GM18511 (cell line): ENCODE data around the gene COL4A4.

Experiments used
- ATAC-seq: cut with Tn5 transposase; IDR thresholded peaks from one replicate; pipeline ENCODE4 v1.9.1; 2021; ENCODE audit warnings: mild to moderate bottlenecking, moderate library complexity; ENCODE audit not compliant: unreplicated experiment

Gene COL4A4

DNA sequence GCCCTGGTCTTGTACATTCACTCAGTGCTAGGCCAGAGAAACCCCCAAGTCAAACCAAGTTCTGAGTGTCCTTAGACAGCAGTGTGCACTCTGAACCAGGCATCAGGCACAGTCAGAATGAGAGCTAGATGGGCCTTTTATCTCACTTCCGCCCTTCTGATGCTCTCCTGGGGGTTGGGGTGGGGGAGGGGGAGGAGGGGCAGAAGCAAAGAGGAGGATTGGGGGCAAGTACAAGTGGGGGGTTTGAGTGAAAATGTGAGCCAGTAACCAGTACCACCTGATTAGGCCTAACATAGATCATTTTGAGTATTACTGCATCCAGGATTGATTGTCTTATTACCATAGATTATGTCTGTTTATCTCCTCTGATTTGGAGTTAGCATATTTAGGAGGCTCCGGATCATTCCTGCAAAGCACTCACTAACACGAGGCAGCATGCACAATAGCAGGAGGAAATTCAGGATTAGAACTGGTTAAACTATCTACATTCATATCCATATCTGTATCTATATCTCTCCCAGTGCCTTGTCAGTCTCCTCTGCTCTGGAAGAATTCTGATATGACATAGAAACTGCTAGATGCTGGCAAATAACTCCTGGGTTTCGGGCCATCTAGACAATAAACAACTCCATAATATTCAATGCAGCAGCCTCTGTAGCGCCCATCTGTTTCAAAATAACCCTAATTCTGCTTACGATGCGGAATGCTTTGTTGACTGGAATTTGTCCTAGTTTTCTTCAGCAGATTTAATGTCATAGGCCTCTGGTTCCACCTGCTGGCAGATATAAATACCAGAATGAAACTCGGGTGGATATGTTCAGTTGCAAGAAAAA is 179.0 kb downstream of the COL4A4 start:
- peak; percentile 98 for ATAC-seq

DNA sequence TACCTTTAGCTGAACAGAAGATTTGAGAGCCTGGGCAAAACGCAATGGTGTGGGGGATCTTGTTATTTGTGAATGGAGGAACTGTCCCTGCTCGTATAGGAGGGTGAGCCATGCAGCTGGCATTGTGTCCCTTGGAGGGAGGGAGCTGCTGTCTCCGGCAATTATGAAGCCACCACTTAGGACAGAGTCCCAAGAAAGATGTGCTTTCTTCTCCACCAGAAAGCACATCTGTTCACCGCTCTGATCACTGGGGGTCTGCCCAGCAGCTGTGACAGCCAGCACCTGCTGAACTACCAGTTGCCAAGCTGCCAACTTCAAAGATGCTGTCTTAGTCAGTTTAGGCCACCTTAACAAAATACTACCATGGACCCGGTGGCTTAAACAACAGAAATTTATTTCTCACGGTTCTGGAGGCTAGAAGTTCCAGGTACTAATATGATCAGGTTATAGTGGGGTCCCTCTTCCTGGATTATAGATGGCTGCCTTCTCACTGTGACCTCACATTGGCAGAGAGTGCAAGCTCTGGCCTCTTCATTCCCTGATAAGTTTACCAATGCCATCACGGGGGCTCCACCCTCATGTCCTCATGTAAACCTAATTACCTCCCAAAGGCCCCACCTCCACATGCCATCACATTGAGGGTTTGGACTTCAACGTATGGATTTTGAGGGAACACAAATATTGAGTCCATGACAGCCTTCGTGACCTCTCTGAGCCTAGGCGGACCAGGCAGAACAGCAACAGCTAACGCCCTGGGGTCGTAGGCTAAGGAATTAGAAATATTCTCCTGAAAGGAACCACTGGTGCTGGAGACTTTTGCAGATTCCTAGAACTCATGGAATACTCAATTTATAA is 179.9 kb downstream of the COL4A4 start:
- peak; percentile 21 for ATAC-seq

DNA sequence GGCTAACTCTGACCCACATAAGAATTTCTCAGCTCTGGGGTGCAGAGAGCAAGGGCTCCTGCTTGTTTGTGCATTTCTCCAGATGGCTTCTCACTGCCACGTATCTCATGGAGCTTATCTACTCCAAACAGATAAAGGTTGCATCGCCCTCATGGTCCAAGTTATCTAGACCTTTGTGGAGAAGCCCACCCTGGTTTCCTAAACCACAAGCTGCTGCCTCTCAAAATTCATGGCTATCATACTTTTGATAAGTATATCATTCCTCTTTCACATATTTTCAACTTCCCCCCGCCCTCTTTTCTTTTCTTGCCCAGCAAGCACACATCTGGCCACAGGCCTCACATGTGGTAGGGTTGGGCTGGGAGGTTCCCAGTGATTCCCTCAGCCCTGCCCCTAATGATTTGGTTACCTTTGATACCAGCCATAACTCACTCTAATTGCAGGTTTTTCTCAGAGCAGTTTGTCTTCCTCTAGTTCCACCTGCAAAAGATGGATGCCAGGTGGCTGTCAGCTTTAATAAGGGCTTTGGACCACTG is 182.1 kb downstream of the COL4A4 start:
- no peak for ATAC-seq

DNA sequence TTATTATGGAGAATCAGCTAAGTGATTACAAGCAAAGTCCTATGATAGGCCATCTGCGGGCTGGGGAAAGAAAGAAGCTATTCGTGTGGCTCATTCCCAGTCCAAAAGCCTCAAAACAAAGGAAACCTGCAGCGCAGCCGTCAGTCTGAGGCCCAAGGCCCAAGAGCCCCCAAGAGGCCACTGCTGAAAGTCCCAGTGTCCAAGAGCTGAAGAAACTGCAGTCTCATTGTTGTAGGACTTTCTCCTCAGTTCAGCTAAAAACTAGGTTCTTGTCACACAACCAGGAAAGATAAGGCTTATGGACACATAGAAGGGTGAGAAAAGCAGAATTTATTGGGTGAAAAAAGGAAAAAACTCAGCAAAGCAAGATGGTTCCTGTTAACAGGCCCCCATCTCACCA is 185.0 kb downstream of the COL4A4 start:
- ATAC-seq: no peak

DNA sequence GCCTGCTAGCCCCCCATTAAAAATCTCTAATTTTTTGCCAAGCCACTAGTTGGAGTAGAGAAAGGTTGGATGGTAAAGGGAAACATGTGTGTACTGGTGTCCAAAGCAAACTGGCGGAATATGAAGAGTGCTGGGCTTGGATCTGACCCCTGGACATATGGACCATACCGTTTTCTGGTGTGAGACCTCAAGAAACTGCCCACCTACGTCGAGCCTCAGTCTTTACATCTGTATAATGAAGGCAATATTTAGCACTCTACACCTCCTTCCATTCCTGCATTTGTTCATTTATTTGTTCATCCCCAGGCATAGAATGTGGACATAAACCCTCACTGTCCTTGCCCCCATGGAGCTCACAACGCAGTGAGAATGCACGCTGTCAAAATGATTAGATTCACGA is 185.7 kb downstream of the COL4A4 start:
- no peak for ATAC-seq

DNA sequence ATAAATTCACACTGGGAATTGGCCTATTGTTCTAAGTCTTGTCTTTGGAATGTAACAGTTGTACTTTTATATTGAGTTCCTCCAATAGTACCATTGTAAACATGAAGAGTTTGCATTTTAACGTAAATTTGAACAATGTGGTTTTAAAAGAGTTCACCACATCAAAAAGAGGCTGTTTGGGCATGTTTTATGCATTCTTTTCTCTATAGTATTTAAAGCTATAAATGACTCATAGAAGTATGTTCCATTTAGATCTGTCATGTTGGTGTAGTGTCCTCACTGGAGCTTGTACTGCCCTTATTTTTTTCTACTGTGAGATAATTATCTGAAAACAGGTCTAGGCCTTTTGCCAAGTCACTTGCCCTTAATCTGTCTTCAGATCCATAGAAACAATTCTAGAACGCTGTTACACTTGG is 186.2 kb downstream of the COL4A4 start:
- ATAC-seq: no peak

DNA sequence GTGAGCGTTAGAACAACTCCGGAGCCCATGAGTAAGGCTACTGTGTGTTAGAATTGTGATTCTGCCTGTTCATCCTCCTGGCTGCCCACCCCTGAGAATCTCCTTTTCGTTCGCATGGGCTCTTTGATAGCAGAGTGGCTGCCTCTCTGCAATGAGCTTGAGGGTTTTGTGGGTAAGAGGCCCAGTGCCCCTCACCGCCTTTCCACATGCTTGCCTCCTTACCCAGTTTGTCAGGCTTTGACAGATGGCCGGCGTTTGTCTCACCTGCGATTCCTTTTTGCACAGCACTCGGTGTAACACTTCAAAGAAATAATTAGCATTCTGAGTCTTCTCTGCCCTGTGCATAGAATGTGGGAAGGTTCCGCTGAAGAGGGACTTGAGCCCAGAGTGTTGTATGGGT is 190.2 kb downstream of the COL4A4 start:
- ATAC-seq: no peak

DNA sequence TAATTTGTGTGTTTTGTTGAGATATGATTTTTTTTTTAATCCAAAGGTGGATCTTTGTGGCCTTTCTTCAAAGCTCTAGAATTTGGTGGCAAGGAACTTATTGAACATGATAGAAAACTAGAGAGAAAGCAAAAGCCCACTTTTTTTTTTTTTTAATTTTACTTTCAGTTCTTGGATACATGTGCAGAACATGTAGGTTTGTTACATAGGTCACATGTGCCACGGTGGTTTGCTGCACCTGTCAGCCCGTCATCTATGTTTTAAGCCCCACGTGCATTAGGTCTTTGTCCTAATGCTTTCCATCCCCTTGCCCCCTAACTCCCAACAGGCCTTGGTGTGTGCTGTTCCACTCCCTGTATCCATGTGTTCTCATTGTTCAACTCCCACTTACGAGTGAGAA is 192.2 kb downstream of the COL4A4 start:
- peak; percentile 47 for ATAC-seq

DNA sequence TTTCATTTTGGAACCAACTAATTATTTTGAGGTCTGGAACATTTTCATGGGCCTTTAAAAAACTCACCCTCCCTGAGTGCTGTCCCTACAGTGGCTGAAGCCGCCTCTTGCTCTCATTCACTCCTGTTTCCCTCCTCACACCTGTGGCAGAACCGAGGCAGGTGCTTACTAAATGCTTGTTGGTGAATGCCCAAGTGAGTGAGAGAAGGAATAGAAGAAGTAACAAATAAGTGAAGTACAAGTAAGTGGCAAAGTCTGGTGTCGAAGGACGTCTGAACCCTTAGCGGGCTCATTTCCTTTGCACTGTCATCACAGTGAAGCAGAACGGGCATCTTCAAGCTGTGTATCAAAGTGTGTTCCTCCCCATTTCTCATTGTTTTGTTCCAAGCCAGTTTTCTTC is 192.9 kb downstream of the COL4A4 start:
- peak; percentile 56 for ATAC-seq

DNA sequence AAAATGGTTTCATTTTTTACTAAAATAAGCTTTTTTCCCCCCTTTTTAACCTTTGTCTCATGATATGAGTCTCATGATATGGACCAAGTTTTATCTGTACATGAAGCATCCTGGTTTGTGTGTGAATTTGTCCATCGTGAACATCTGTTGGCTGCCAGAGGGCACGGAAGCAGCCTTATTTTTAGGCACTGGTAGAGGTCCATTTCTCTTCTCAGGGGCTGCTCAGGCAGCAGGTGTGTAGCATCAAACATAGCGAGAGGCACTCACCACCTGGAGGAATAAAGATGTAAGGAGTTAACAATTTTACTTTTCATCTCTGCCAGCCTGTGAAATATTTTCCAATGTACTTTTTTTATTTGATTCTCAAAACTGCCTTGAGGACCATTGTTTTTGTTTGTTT is 193.6 kb downstream of the COL4A4 start:
- ATAC-seq: peak; percentile 72

DNA sequence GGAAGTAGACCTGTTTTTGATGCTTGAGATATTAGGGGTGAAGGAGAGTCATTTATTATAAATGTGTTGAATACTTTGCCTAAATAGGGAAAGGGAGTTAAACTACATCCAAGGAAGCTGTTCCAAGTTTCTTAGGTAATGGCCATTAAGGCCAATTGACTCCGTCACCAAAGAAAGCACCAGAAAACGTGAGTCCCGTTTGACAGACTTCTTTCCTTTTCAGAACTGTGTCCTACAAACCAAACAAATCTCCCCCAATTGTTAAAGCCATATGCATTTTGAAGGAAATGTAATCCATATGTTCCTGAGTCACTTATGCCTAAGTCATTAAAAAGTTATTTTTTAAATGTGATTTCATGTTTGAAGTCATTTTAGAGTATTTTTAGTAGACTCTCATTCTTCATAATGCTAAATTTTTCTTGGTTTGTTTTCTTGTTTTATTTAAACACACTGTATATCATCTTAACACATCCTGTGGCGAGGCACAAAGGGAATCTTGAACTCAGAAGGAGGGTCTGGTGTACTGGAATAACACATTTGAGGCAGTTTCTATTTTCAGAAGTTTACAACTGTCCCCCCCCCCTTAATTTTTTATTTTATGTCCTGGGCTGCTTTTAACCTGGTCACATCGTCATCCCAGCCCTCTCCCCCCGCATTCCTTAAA is 194.5 kb downstream of the COL4A4 start:
- ATAC-seq: no peak

DNA sequence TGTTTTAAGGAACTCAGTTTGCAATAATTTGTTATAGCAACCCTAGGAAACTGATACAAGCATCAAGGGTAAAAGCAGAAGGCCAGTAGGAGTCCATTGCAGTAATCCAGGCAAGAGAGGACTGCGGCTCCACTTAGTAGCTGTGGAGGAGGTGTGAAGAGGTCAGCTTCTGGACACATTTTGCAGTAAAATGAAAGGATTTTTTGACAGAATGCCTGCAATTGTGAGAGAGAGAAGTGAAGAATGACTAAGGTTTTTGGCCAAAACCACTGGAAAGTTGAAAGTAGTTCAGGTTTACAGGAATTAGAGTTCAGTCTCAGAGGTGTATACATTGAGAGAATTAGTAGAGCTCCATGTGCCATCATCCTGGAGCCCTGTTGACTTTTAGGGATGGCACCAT is 198.6 kb downstream of the COL4A4 start:
- ATAC-seq: no peak

DNA sequence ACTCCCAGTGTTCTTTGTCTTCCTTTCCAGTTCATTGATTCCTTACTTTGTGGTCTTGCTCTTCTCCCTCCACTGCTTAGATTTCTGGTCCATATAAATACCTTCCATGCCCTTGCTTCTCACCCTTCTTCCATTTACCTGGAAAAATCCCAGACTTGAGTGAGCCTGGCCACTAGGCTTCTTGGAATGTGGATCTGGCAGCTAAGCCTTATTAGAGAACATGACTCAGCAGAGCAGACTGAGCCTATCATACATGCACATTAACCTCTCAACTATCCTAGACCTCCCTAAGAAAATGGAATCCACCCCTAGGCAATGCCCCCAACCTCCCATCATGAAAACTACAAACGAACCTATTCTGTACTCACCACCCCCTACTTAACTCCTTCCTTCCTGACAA is 200.5 kb downstream of the COL4A4 start:
- no peak for ATAC-seq

DNA sequence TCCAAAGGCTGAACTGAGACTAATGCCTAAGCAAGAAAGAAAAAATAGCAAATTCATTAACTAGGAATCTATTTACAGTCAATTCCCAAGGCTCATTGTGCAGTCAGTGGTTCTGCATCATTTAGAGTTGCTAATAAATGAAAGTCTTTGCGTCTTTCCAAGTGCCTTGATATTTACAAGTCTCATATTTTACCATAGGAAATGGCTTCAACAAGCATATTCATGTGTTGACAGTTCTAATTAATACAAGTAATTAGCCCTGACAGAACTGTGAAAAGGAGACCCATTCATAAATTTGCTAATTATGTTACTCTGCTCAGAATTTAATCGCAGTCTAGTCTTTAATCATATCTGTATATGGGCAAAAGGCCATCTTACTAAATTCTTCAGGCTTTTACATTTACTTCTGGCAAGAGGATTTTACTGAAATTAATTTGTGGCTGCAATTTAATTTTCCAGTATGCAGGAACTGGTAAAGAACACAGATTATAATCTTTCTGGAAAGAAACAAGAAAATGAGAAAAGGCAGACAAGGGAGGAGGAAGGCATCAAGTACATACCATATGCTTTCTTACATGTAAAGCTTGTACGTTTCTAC is 201.7 kb downstream of the COL4A4 start:
- no peak for ATAC-seq

DNA sequence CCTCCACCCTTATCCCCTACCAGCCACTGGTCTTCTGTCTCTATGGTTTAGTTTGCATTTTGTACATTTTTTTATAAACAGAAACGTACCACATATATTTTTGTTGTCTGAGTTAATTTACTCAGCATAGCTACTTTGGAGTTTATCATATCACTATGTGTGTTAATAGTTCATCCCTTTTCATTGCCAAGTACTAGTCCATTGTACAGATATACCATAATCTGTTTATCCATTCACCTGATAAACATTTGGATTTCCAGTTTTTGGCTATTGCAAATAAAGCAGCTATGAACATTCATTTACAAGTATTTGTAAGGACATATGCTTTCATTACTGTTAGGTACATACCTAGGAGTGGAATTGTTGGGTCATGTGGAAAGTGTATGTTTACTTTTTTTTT is 204.6 kb downstream of the COL4A4 start:
- no peak for ATAC-seq

DNA sequence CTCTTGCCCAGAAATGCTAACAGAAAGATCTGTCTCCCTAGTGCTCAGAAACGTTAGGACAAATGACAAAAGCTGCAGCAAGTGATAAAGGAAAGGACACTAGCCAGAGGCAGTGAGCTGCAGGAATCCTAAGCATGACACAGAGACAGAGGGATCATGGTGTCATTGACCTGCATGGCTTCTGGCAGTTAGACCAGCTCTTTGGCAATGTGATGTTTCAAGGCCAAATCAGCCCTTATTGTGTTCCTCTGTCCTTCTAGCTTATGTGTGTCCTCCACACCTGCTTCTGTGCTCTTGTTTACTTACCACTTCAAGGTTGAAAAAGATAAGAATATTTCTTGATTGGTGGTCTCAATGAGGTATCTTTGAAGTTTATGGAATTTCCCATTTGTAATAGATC is 207.3 kb downstream of the COL4A4 start:
- no peak for ATAC-seq

DNA sequence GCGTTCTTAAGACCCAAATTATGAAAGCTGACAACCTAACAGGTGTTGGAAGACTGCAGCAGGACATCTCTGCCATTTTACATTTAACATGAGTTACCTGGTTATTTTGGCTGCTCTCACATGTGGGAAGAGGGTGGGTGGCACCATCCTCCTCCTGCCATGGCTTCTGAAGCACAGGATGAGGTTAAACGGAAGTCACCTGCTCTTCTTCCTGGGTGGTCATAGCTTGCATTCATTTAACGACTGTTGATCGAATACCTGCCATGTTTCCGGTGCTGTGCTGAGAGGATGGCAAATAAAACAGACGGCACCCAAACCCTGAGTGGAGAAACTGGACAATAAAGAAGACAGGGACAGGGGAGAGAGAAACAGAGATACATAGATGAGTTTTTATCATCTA is 210.2 kb downstream of the COL4A4 start:
- ATAC-seq: no peak

DNA sequence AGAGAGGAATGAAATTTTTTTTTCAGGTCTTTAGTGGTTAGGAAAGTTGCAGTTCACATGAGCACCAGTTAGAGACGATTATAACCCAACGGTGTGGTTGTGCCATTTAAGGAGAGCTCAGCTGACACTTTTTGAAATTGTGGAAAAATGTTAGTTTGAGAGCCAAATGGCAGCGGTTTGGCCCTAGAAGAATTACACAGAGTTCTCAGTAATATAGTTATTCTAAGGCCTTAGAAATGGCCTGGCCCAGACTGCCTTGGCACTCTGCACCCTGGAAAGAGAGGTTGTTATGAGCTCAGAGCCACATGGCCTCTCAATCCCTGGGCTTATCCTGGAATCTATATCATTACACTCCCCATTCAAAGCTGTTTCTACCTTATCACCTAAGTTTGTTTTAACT is 210.8 kb downstream of the COL4A4 start:
- ATAC-seq: no peak
